Measurements from ENCODE around the gene NANOG.
"Not testable (repeated sequence)": the region's sequence is repeated elsewhere in the genome, so short reads cannot be mapped to it uniquely, and the experiment has no call there.

GRCh38 chr12:7783433-7783832 lies 5.8 kb upstream of the NANOG start:
- not testable (repeated sequence) for TF ChIP-seq POLR2AphosphoS5, CTCF, POLR2A (IDR thresholded peaks at IDR 0.05)

All from upper lobe of left lung (tissue), 4 donors.